Femur (tissue), 1 donor: ENCODE results near the gene STARD8.
"Not testable (repeated sequence)": the region's sequence is repeated elsewhere in the genome, so short reads cannot be mapped to it uniquely, and the experiment has no call there.

ENCODE experiments used
- DNase-seq: peaks from one replicate; pipeline ENCODE4 v3.0.0-alpha.2; 2017

The STARD8 gene

GRCh38 chrX:68718443-68718820 lies 71.0 kb downstream of the STARD8 start:
- no peak for DNase-seq

DNA sequence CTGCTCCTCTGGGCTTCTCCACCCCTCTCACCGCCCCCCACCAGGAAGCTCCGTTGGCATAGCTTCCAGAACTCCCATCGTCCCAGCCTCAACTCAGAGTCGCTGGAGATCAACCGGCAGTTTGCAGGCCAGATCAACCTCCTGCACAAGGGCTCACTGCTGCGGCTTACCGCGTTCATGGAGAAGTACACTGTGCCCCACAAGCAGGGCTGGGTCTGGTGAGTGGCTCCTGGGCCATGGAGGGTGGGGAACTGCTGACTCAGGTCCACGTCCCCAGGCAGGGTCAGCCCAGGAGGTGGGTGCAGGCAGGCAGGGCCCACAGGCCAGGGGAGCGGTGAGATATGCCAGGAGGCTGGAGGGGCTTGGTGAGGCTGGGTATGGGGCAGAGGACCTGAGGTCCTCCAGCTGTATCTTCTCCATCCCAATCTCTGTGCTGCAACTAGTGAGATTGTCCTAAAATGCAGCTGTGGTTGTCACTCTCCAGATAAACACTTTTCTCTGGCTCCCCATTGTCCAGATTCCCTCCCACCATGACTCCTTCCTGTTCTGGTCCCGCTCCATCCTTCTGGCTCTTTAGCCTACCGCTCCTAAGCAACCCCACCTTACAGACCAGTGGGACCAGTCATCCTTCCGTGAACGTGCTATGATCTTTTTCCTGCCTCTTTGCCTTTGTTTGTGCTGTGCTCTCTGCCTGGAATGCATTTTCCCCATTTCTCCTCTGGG lies 71.9 kb downstream of the STARD8 start:
- peak; percentile 13 for DNase-seq

- peak; percentile 13 for DNase-seq
These were observed 72.6 kb downstream of the STARD8 start for GRCh38 chrX:68719904-68720614.

DNA sequence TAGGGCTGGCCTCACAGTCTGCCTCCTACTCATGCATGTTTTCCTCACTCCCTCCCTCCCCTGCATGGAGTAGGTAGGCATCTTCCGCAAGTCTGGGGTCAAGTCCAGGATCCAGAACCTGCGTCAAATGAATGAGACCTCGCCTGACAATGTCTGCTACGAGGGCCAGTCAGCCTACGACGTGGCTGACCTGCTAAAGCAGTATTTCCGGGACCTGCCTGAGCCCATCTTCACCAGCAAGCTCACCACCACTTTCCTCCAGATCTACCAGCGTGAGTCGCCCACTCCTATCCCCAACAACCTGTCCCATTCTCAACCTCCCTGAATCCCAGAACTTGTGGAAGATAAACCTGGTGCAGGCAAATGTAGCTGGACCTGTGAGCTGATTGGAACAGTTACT lies 73.4 kb downstream of the STARD8 start:
- no peak for DNase-seq

GRCh38 chrX:68721546-68721945 lies 74.1 kb downstream of the STARD8 start:
- no peak for DNase-seq

GRCh38 chrX:68721991-68722860 lies 74.8 kb downstream of the STARD8 start:
- DNase-seq = no peak

DNA sequence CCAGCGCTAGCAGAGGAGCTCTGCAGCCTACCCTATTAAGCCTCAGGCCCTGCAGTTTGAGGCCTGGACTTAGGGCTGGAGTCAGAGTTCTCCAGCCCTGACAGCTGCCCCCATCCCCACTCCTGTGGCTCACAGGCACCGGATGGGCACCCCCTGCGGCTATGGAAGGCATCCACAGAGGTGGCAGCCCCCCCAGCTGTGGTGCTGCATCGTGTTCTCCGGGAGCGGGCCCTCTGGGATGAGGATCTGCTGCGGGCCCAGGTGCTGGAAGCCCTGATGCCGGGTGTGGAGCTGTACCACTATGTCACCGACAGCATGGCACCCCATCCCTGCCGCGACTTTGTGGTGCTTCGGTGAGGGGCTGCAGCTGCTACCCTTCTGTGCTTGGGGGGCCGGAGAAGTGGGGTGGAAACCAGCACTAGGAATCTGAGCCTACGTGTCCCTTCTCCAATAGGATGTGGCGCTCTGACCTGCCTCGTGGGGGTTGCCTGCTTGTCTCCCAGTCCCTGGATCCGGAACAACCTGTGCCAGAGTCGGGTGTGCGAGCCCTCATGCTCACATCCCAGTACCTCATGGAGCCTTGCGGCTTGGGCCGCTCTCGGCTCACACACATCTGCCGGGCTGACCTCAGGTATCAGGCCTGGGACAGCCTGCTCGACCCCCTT lies 76.2 kb downstream of the STARD8 start:
- DNase-seq = no peak

DNA sequence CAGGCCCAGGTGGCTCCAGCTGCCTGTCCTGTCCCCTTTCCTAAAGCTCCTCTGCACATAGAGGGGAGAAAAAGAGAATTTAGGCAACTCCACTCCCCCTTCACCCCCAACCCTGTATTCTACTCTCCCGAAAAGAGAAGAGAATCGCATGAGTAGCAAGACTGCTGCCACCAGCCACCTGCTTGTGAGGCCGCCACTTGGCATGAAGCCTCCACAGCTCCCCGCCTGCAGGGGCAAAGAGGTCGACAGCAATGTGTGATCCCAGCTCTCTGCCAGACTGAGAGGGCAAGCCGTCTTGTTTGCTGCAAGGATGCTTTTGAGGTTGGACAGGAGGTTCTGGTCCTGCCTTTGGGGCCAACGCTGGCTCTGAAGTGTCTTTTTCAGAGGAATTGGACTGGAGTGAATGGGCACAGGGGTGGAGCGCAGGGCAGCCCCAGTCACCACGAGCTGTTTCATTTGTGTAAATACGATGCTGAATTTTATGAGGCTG lies 77.1 kb downstream of the STARD8 start:
- DNase-seq = no peak

- no peak for DNase-seq
These were observed 78.4 kb downstream of the STARD8 start for GRCh38 chrX:68725756-68726365.

DNA sequence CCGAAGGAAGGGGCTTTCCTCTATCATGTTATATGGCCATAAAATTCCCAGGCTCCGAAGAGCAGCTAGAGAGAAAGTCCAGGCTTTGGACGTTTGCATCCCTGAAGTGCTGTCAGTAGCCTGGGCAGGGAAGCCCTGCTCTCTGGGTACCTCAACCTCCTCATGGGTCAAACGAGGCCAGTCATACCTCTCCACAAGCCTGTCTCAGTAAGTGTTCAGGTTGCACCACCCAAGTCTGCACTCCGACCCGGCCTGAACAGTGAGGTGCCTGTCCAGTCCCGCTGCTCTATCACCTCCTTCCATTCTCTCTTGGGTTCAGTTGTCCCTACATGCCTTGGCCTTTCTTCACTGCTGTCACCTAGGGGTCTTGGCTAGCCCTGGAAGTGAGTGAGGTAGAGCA lies 78.9 kb downstream of the STARD8 start:
- DNase-seq = no peak

- no peak for DNase-seq
These were observed 80.2 kb downstream of the STARD8 start for GRCh38 chrX:68727696-68728095.

- no peak for DNase-seq
These were observed 80.7 kb downstream of the STARD8 start for GRCh38 chrX:68728186-68728585.

DNA sequence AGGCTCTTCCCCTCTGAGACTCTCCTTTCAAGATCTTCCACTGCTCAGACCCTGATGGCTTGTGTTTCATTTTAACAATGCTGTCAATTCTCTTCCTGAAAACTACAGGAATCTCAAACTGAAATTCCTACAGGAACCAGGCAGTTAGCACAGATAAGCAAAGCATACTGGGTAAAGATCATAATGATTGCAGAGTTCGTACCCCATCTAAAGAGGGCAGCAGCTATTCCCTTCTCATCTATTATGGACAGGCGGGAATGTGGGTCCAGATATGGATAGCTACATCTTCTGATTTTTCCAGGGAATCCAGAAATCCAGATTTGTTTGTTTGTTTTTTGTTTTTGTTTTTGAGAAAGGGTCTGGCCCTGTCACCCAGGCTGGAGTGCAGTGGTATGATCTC lies 83.8 kb downstream of the STARD8 start:
- no peak for DNase-seq

DNA sequence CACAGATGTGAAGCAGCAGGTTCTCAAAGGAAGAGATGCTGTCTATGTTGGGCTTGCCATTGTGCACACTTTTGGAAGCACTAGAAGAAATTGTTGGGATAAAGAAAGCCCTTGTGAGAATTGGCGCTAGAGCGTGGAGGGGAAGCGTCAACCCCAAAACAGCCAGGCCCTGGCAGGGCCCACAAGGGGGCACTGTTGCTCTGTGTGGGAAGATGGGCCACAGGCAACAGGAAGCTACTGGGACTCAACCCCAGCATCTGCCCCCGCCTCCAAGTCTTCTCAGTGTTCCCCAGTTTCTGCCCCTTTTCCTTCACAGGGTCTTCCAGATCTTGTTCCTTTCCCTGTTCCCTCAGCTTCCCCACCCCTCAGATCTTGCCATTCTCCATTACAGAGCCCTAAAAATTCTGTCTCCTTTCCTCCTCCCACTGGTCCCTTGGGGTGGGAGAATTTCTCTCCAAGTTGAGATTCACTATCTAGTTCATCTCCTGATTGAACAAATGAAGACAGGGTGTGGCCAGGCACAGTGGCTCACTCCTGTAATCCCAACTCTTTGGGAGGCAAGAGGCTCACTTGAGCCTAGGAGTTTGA lies 85.5 kb downstream of the STARD8 start:
- DNase-seq = peak; percentile 63

DNA sequence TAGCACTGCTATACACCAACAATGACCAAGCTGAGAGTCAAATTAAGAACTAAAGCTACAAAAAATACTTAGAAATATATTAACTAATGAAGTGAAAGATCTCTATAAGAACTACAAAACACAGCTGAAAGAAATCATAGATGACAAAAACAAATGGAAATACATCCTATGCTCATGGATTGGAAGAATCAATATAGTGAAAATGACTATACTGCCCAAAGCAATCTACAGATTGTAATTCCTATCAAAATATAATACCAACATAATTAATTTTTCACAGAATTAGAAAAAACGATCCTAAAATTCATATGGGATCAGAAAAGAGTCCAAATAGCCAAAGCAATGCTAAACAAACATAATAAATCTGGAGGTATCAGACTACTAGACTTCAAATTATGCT lies 87.8 kb downstream of the STARD8 start:
- DNase-seq = no peak

DNA sequence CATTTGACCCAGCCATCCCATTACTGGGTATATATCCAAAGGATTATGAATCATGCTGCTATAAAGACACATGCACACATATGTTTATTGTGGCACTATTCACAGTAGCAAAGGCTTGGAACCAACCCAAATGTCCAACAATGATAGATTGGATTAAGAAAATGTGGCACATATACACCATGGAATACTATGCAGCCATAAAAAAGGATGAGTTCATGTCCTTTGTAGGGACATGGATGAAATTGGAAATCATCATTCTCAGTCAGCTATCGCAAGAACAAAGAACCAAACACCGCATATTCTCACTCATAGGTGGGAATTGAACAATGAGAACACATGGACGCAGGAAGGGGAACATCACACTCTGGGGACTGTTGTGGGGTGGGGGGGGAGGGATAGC lies 94.4 kb downstream of the STARD8 start:
- DNase-seq = not testable (repeated sequence)

DNA sequence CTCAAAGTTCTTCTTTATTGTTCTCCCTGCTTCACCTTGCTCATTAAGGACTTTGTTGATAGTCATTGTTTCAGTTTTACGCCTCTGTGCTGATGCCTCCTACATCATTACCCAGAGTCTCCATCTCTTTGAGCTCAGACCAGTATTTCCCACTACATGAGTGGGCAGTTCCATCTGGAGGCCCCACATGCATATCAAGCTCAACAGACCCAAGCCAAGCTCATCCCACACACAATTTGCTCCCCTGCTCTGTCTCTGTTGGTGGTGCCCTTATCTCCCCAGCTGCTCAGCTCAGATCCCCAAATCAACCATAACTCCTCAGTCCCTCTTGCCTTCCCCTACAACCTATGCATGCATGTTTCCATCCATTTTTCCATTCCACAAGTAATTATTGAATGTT lies 96.3 kb downstream of the STARD8 start:
- no peak for DNase-seq

- no peak for DNase-seq
These were observed 99.5 kb downstream of the STARD8 start for GRCh38 chrX:68746988-68747387.

DNA sequence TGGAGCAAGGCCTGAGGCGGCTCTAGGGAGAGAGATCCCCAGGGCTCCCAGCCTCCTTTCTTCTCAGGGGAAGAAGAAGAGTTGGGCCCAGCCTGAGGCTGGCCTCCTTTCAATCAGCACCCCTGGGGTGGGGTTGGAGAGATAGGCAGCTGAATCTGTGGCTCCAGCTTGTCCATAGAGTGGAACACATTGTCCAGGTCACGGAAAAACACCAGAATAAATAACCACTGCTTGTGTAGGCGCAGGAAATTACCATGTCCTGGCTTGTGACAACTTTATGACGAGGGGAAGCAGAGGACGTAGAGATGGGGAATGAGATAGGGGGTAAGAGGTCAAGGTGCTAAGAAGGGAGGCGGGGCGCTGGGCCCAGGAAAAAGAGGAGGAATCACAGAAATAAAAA lies 100.6 kb downstream of the STARD8 start:
- DNase-seq = no peak

DNA sequence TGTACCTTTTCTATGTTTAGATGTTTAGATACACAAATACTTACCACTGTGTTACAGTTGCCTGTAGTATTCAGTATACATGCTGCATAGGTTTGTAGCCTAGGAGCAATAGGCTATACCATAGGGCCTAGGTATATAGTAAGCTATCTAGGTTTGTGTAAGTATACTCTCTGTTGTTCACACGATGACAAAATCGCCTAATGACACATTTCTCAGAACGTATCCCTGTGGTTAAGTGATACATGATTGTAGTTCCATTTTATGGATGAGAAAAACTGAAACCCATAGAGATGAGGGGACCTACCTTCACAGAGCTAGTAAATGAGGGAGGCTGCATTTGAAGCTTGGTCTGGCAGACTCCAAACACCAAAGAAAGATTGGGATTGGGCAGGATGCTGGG lies 102.0 kb downstream of the STARD8 start:
- DNase-seq = no peak

DNA sequence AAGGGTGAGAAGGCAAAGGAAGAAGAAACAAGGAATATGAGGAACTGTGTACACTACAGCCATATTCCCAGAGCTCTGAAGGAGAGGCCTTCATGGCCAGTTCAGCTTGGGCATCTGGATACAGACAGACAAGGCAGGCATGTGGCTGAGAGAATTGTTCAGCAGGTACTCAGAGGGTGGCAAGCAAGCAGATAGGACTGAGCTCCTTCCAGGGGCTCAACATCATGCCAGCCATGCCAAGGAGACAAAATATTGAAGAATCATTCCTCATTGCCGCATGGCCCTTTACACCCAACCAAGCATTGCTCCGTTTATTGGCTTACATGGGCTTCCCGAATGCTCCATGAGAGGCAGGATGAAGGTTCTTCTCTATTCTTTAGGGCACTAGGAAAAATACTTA lies 102.8 kb downstream of the STARD8 start:
- DNase-seq = no peak

DNA sequence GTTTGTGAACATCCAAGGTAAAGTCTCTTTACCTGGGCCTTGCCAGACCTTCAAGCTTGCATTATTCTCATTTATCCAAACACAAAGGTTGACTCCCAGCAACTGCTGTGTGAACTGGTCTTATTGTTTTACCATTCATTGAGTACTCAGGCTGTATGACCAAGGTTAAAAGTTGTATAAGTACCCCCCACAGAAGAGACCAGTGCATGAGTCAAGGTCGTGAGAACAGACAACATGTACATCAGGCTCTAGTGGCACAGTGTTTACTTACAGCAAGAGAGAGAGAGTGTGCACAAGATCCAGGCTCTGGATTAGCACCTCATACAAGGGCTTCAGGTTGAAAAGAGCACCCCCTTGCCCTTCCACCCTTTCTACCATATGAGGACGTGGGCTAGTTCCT lies 103.9 kb downstream of the STARD8 start:
- no peak for DNase-seq
